Karpas-422 (cell line): Measurements from ENCODE around the gene PARP3. TPM values are rescaled to one million over a fixed set of nuclear protein-coding genes. Genes with fewer than 3 reads are reported as not detected.
"Not testable (repeated sequence)": the region's sequence is repeated elsewhere in the genome, so short reads cannot be mapped to it uniquely, and the experiment has no call there.

Experiments used
- DNase-seq: peaks from one replicate; pipeline ENCODE4 v3.0.0-alpha.2; 2015
- H2AFZ ChIP-seq: fragments of 200-600 bp; sonication (generic); 2 replicates; pipeline ENCODE4 v1.6.1; 2014; ENCODE audit warnings: antibody characterized with exemption, low read length, mixed read lengths
- H3K27ac ChIP-seq: fragments of 200-600 bp; sonication (generic); 2 replicates; pipeline ENCODE4 v1.5.1; 2014; ENCODE audit warnings: mild to moderate bottlenecking, low read length, moderate library complexity
- H3K27me3 ChIP-seq: fragments of 200-600 bp; sonication (generic); 2 replicates; pipeline ENCODE4 v1.6.1; 2014; ENCODE audit warnings: low read length, mixed read lengths
- H3K36me3 ChIP-seq: fragments of 200-600 bp; sonication (generic); 2 replicates; pipeline ENCODE4 v1.6.1; 2014; ENCODE audit warnings: low read length, mixed read lengths; ENCODE audit not compliant: insufficient read depth
- H3K4me1 ChIP-seq: fragments of 200-600 bp; sonication (generic); 2 replicates; pipeline ENCODE4 v1.6.1; 2014; ENCODE audit warnings: mild to moderate bottlenecking, low read length, mixed read lengths
- H3K4me2 ChIP-seq: fragments of 200-600 bp; sonication (generic); 2 replicates; pipeline ENCODE4 v1.6.1; 2014; ENCODE audit warnings: low read length, low read depth, mild to moderate bottlenecking; ENCODE audit not compliant: poor library complexity, severe bottlenecking
- H3K4me3 ChIP-seq: fragments of 200-600 bp; sonication (generic); 2 replicates; pipeline ENCODE4 v1.5.1; 2014; ENCODE audit warnings: mild to moderate bottlenecking, antibody characterized with exemption, low read length, mixed read lengths
- H3K79me2 ChIP-seq: fragments of 200-600 bp; sonication (generic); 2 replicates; pipeline ENCODE4 v1.6.1; 2014; ENCODE audit warnings: mild to moderate bottlenecking, low read length, mixed read lengths
- H3K9ac ChIP-seq: fragments of 200-600 bp; sonication (generic); 2 replicates; pipeline ENCODE4 v1.6.0; 2014; ENCODE audit warnings: low read length
- H3K9me2 ChIP-seq: fragments of 200-600 bp; sonication (generic), shearing (Covaris generic); replicated peaks from 2 replicates; pipeline ENCODE4 v1.6.0; 2014; ENCODE audit warnings: mild to moderate bottlenecking, low read length, moderate library complexity; ENCODE audit not compliant: insufficient read depth
- H3K9me3 ChIP-seq: fragments of 300-700, 200-600 bp; sonication (generic); 2 replicates; pipeline ENCODE4 v1.6.1; 2014; ENCODE audit warnings: low read length, mixed read lengths
- H4K20me1 ChIP-seq: fragments of 200-600 bp; sonication (generic); 2 replicates; pipeline ENCODE4 v1.6.1; 2014; ENCODE audit warnings: mild to moderate bottlenecking, antibody characterized with exemption, low read length, low read depth; ENCODE audit not compliant: insufficient read depth
- total RNA-seq: library from RNA; depleted of rRNA; stranded (reverse); fragments of >200 nt; shearing (Covaris generic); gene quantifications from 2 replicates; pipeline ENCODE4 v1.2.3, GENCODE V29; 2014; ENCODE audit warnings: low replicate concordance; rRNA removed

PARP3 gene
- total RNA-seq, result 29.1 and 43.5 TPM in 2 replicates

- Histone ChIP-seq H3K79me2 (peaks cover 34% of the 10 kb centered on the region), H3K4me2 (peak within 1 kb of the TSS; percentile 99), H3K36me3 (peaks cover 11% of the 10 kb centered on the region; the same call in 1 of the 2 replicates), H3K27ac (peak within 1 kb of the TSS; percentile 75), H3K27me3 (no peaks in the 10 kb centered on the region), H2AFZ (peak within 1 kb of the TSS; percentile 61; the same call in 1 of the 2 replicates), H4K20me1 (peaks cover 10% of the 10 kb centered on the region; the same call in 1 of the 2 replicates), H3K9me3 (no peaks in the 10 kb centered on the region), H3K9ac (peak within 1 kb of the TSS; percentile 97), H3K4me1 (peaks cover 29% of the 10 kb centered on the region), H3K4me3 (peak within 1 kb of the TSS; percentile 90), H3K9me2 (no peaks in the 10 kb centered on the region)
- DNase-seq, result peak; percentile 100
Observed at GRCh38 chr3:51941798-51942602, at the start of gene PARP3, which contains the start of gene RRP9. Gene PARP3, plus strand, starts transcription at chr3:51942363. Its CDS starts 993 bp downstream, at chr3:51943356. Gene RRP9, minus strand, starts transcription at chr3:51941904. Its CDS starts 37 bp downstream, at chr3:51941867.

DNA sequence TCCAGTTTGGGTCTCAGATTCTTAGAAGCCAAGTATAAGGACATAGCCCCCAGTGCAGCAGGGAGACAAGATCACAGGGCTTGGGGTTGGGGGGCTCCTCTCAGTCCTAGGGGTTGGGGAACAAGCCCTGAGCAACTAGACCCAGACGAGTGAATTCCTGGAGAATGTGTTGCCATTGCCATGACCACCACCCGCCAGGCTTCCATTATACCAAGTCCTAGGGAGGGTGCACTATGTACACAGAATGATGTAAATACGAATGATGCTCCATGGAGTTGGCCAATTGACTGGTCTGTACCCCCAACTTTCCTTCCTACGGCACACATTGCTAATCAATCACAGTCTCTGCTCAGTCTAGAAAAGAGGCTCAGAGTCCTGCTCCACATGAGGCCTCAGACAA, 47.8 kb upstream of the PARP3 start:
- no peak for DNase-seq
- no peaks in the 10 kb centered on the region for H3K9me2 ChIP-seq
- no peaks in the 10 kb centered on the region for H3K4me1 ChIP-seq
- H3K36me3 ChIP-seq, result no peaks in the 10 kb centered on the region
- H3K27me3 ChIP-seq, result no peaks in the 10 kb centered on the region
- no peak overlapping the region for H3K4me2 ChIP-seq
- H3K9ac ChIP-seq, result no peak overlapping the region
- H3K4me3 ChIP-seq, result no peak overlapping the region
- no peak overlapping the region for H3K27ac ChIP-seq
- no peaks in the 10 kb centered on the region for H4K20me1 ChIP-seq
- no peak overlapping the region for H2AFZ ChIP-seq
- H3K79me2 ChIP-seq, result no peaks in the 10 kb centered on the region
- H3K9me3 ChIP-seq, result no peaks in the 10 kb centered on the region

GRCh38 chr3:51894939-51895338, 47.2 kb upstream of the PARP3 start:
- Histone ChIP-seq H3K36me3 (no peaks in the 10 kb centered on the region), H2AFZ (no peak overlapping the region), H3K4me2 (no peak overlapping the region), H3K4me3 (no peak overlapping the region), H3K9me3 (no peaks in the 10 kb centered on the region), H3K79me2 (no peaks in the 10 kb centered on the region), H3K27me3 (no peaks in the 10 kb centered on the region), H4K20me1 (no peaks in the 10 kb centered on the region), H3K9me2 (no peaks in the 10 kb centered on the region), H3K9ac (no peak overlapping the region), H3K4me1 (no peaks in the 10 kb centered on the region), H3K27ac (no peak overlapping the region)
- DNase-seq, result no peak

DNA sequence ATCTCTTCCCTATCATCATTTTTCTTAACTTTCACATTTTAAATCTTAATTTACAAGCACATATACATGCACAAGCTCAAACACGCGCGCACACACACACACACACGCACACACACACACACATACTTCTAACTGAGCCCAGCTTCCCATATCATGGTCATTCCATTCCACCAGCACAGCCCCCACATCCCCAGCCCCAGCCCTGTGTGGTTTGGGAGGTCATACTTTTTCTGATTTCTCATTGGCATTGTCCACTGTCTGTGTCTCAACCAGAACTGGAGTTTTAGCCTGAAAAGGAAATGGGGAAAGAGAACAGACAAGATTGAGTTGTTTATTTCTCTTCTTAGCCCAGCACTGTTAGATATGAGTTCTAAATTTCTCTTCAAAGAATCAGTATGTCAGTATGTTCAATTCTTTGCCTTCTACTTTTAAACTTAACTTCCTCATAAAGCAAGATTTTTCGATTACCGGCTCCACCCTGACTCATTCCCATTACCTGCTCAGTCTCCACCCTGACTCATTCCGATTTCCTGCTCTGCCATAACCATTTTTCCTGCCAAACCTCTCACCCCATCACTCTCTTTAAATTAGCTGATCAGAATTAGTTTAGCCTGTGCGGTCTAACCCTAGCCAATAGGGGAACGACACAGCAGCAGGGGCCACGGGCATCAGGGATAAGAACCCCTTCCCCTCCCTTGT, 45.4 kb upstream of the PARP3 start:
- H2AFZ ChIP-seq, result no peak overlapping the region
- H3K9ac ChIP-seq, result no peak overlapping the region
- H3K4me2 ChIP-seq, result no peak overlapping the region
- no peaks in the 10 kb centered on the region for H3K9me2 ChIP-seq
- H3K27me3 ChIP-seq, result no peaks in the 10 kb centered on the region
- no peaks in the 10 kb centered on the region for H3K9me3 ChIP-seq
- no peaks in the 10 kb centered on the region for H3K36me3 ChIP-seq
- H3K4me3 ChIP-seq, result no peak overlapping the region
- H3K27ac ChIP-seq, result no peak overlapping the region
- no peaks in the 10 kb centered on the region for H3K4me1 ChIP-seq
- no peak for DNase-seq
- no peaks in the 10 kb centered on the region for H4K20me1 ChIP-seq
- H3K79me2 ChIP-seq, result no peaks in the 10 kb centered on the region

GRCh38 chr3:51897391-51897790, 44.8 kb upstream of the PARP3 start:
- Histone ChIP-seq H3K4me1 (no peaks in the 10 kb centered on the region), H3K27ac (no peak overlapping the region), H3K9ac (no peak overlapping the region)

DNA sequence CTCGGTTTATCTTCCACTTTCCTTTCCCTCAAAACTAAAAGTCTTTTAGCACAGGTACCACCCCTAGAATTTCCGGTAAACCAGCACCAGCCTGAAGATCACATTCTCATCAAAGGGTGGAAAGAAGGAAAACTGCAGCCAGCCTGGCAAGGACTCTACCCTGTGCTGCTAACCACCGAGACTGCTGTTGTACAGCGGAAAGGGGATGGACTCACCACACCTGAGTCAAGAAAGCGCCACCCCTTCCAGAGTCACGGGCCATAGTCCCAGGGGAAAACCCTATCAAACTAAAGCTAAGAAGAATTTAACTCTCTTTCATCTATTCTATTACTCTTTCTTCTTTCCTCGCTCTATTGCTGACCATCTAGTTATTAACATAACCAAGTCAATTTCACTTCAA, 42.1 kb upstream of the PARP3 start:
- H3K4me1 ChIP-seq, H4K20me1 ChIP-seq, H2AFZ ChIP-seq, H3K4me3 ChIP-seq, H3K9ac ChIP-seq, H3K27ac ChIP-seq, H3K9me3 ChIP-seq, H3K4me2 ChIP-seq, H3K36me3 ChIP-seq, H3K9me2 ChIP-seq, DNase-seq, H3K27me3 ChIP-seq, H3K79me2 ChIP-seq: not testable (repeated sequence)

More at GRCh38 chr3:51897391-51897790, 44.8 kb upstream of the PARP3 start:
- H3K9me2 ChIP-seq, result no peaks in the 10 kb centered on the region
- H4K20me1 ChIP-seq, result no peaks in the 10 kb centered on the region
- H3K4me3 ChIP-seq, result no peak overlapping the region
- no peaks in the 10 kb centered on the region for H3K9me3 ChIP-seq
- no peaks in the 10 kb centered on the region for H3K79me2 ChIP-seq
- no peak for DNase-seq
- no peak overlapping the region for H3K4me2 ChIP-seq
- H3K27me3 ChIP-seq, result no peaks in the 10 kb centered on the region
- H2AFZ ChIP-seq, result no peak overlapping the region
- H3K36me3 ChIP-seq, result no peaks in the 10 kb centered on the region

- not testable (repeated sequence) for H2AFZ ChIP-seq, H3K4me2 ChIP-seq, H3K9me2 ChIP-seq, H3K79me2 ChIP-seq, H3K9me3 ChIP-seq, H3K4me1 ChIP-seq, H3K27ac ChIP-seq, H3K4me3 ChIP-seq, H3K36me3 ChIP-seq, DNase-seq, H3K27me3 ChIP-seq, H3K9ac ChIP-seq, H4K20me1 ChIP-seq
Observed at GRCh38 chr3:51902361-51902760, 39.8 kb upstream of the PARP3 start.

DNA sequence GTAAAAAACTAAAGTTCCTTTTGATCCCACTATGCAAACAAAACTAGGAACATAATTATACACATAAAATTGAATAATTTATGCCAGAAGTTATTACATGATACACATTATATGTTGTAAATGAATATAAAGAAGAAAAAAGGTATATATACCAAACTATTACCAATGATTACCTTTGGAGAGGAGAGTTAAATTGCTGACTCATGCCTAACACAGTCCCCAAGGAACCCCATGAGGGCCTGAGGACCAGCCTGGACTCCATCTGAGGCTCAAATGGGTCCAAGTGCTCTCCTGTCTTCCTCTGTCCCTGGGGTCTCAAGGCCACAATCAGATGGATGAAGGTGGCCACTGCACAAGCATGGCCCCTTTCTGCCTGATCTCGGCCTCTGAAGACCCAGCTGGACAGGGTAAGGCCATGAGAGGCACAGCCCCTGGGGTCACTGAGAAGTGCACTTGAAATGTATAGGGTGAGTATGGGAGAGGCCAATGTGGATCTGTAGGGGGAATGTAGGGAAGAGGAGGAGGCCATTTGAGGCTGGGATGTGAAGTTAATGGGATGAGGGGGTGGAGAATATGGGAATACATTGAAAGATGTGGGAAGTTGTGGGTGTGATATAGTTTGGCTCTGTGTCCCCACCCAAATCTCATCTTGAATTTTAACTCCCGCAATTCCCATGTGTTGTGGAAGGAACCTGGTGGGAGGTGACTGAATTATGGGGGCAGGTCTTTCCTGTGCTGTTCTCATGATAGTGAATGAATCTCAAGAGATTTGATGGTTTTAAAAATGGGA, 37.9 kb upstream of the PARP3 start:
- Histone ChIP-seq H3K9me3 (no peaks in the 10 kb centered on the region), H3K9me2 (no peaks in the 10 kb centered on the region), H3K4me3 (no peak overlapping the region), H3K4me1 (no peaks in the 10 kb centered on the region), H3K27ac (no peak overlapping the region), H3K27me3 (no peaks in the 10 kb centered on the region), H3K79me2 (no peaks in the 10 kb centered on the region), H3K36me3 (no peaks in the 10 kb centered on the region), H3K4me2 (no peak overlapping the region), H2AFZ (no peak overlapping the region), H3K9ac (no peak overlapping the region), H4K20me1 (no peaks in the 10 kb centered on the region)
- no peak for DNase-seq
